ENCODE measurements around the gene CCT6A. TPM values are rescaled to one million over a fixed set of nuclear protein-coding genes. Genes with fewer than 3 reads are reported as not detected.
A peak's percentile ranks its signal among the peaks of the same experiment; 100 is the strongest.

CCT6A gene, protein sequence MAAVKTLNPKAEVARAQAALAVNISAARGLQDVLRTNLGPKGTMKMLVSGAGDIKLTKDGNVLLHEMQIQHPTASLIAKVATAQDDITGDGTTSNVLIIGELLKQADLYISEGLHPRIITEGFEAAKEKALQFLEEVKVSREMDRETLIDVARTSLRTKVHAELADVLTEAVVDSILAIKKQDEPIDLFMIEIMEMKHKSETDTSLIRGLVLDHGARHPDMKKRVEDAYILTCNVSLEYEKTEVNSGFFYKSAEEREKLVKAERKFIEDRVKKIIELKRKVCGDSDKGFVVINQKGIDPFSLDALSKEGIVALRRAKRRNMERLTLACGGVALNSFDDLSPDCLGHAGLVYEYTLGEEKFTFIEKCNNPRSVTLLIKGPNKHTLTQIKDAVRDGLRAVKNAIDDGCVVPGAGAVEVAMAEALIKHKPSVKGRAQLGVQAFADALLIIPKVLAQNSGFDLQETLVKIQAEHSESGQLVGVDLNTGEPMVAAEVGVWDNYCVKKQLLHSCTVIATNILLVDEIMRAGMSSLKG
- 100 to 1,000 TPM in 1 of 7 donors, 10 to 100 TPM in 6; 71.5 to 107 (median 84.9) TPM for total RNA-seq
- polyA plus RNA-seq = 100 to 1,000 TPM; 113 to 139 (median 133) TPM
- long read RNA-seq, donor 1, transcript CCT6A-204 (2 exons, 745 nt) = minor isoform, 5 of 73 reads
- long read RNA-seq, donor 1, transcript CCT6A-201 (14 exons, 2,719 nt) = major isoform, 35 of 73 reads
- long read RNA-seq, donor 1, partial matches to known transcripts = 32 of 73 reads
- long read RNA-seq, donor 1, other reads (novel, unspliced or antisense) = 0 of 73 reads
- long read RNA-seq, donor 2, transcript CCT6A-201 (14 exons, 2,719 nt) = major isoform, 17 of 42 reads
- long read RNA-seq, donor 2, partial matches to known transcripts = 23 of 42 reads
- long read RNA-seq, donor 2, other reads (novel, unspliced or antisense) = 0 of 42 reads

DNA sequence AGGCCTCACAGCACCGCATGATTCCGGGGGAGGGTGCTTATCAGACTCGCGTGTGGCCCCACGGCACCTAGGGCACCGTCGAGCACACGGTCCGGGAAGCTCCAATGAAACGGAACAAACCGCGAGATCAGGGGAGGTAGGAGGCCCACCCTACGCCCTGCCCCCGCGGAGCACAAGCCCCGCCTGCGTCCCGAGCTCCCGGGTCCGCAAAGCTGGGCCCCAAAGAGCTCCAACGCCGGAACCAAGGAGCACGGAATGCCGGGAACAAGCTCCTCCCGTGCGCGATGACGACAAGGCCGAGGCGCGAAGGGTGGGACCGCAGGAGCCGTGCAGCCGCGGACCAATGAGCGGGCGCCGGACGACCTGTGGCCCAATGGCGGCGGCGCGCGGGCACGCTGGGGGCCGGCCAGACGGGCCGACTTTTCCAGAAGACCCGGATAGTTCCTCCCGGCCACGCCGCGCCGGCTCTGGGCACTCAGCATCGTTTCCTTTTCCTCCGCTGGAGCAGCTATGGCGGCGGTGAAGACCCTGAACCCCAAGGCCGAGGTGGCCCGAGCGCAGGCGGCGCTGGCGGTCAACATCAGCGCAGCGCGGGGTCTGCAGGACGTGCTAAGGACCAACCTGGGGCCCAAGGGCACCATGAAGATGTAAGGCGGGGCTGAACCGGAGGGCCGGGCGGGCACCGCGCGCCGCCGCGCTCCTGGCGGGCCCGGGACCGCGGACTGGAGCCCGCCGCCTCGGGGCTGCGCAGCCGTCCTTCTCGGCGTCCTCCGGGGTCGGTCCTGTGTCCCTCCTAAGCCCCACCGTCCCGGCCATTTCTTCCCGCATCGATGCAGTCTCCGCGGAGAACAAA lies at the start of gene CCT6A, which contains the start of gene PSPH:
TSS of gene CCT6A (plus strand) at position 427 of the 853 bp plus-strand sequence. CDS start at position 511, 84 bp downstream.
TSS of gene PSPH (minus strand) at position 106 of the 853 bp plus-strand sequence. CDS start 30,232 bp downstream, outside the sequence.
- Histone ChIP-seq H3K27ac (peak within 1 kb of the TSS; percentile 76 to 94 (median 91)), H3K27me3 (replicated peaks in 1 of 7) (no peaks in the 10 kb centered on the region), H3K9me3 (no peaks in the 10 kb centered on the region), H3K4me1 (peaks cover 12 to 58% (median 47%) of the 10 kb centered on the region in 6 donors), H3K4me3 (peak within 1 kb of the TSS; percentile 69 to 99 (median 84)), H3K36me3 (peaks cover 0 to 39% (median 30%) of the 10 kb centered on the region in 6 donors)
- peak in 2 of 3 donors; percentile 9 to 52 for TF ChIP-seq POLR2A (IDR thresholded peaks at IDR 0.05)
- peak in 1 of 11 experiments; percentile 37 for TF ChIP-seq CTCF (IDR thresholded peaks at IDR 0.05 in 8 of 11, conservative IDR thresholded peaks at IDR 0.05 in 3 of 11)
- peak; percentile 96 to 97 (median 97) for TF ChIP-seq POLR2AphosphoS5 (IDR thresholded peaks at IDR 0.05)
- WGBS, 5 donors = 0 to 2% (median 0%) methylated on average over 18 to 97 of the region's 97 CpGs
- intact Hi-C loops (cut with DNase I; ENCODE audit: low total_unique reads) = loop anchor here (10.0 kb wide), 1 partner anchor 53 kb away; the partner anchor contains the start of gene CHCHD2
- peak; percentile 98 for DNase-seq

DNA sequence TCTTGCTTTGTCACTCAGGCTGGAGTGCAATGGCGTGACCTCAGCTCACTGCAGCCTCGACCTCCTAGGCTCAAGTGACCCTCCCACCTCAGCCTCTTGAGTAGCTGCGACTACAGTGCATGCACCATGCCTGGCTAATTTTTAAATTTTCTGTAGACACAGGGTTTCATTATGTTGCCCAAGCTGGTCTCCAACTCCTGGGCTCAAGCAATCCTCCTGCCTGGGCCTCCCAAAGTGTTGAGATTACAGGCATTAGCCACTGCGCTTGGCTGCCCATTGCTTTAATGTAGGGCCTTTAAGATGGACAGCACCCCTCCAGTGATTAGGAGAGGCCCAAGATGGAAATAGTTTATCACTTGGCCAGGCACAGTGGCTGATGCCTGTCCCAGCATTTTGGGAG lies 47.8 kb upstream of the CCT6A start:
- H3K27ac ChIP-seq = no peak overlapping the region
- intact Hi-C loops (cut with DNase I; ENCODE audit: low total_unique reads) = loop anchor here (5.0 kb wide), 1 partner anchor 69 kb away; no protein-coding TSS in a partner anchor
- H3K36me3 ChIP-seq = peaks cover 0 to 16% (median 0%) of the 10 kb centered on the region in 6 donors
- peaks cover 3 to 23% (median 9%) of the 10 kb centered on the region in 6 donors for H3K4me1 ChIP-seq
- DNase-seq = no peak
- no peak overlapping the region for H3K4me3 ChIP-seq
- H3K9me3 ChIP-seq = no peaks in the 10 kb centered on the region
- TF ChIP-seq POLR2A (IDR thresholded peaks at IDR 0.05) (no peak), POLR2AphosphoS5 (IDR thresholded peaks at IDR 0.05) (no peak), CTCF (IDR thresholded peaks at IDR 0.05 in 8 of 11, conservative IDR thresholded peaks at IDR 0.05 in 3 of 11) (no peak)
- H3K27me3 ChIP-seq (replicated peaks in 1 of 7) = no peaks in the 10 kb centered on the region
- 82 to 90% (median 88%) methylated on average over 4 of the region's 4 CpGs for WGBS, 5 donors

DNA sequence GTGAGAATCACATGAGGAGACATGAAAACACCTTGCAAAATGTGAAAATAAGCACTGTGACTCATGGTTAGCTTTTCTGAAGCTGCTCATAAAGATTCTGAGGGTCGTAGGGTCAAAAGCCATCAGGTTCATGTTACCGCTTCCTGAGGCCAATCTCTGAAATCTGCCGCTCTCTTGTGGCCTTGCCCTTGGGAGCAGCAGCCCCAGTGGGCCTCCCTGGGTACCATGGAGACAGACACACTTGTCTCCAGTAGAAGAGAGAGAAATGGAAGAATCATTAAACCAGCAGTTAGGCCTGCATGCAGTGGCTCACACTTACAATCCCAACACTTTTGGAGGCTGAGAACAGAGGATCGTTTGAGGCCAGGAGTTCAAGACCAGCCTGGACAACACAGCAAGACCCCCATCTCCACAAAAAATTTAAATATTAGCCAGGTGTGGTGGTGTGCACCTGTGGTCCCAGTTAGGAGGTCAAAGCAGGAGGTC lies 44.4 kb upstream of the CCT6A start:
- H3K9me3 ChIP-seq = no peaks in the 10 kb centered on the region
- TF ChIP-seq POLR2A (IDR thresholded peaks at IDR 0.05) = no peak
- TF ChIP-seq CTCF (IDR thresholded peaks at IDR 0.05 in 8 of 11, conservative IDR thresholded peaks at IDR 0.05 in 3 of 11) = no peak
- TF ChIP-seq POLR2AphosphoS5 (IDR thresholded peaks at IDR 0.05) = no peak
- WGBS, 5 donors = 68 to 86% (median 79%) methylated on average over 4 of the region's 4 CpGs
- H3K27me3 ChIP-seq (replicated peaks in 1 of 7) = no peaks in the 10 kb centered on the region
- peaks cover 0 to 5% (median 0%) of the 10 kb centered on the region in 6 donors for H3K4me1 ChIP-seq
- H3K4me3 ChIP-seq = no peak overlapping the region
- H3K36me3 ChIP-seq = peaks cover 0 to 18% (median 0%) of the 10 kb centered on the region in 6 donors
- intact Hi-C loops (cut with DNase I; ENCODE audit: low total_unique reads) = no loop called here
- no peak overlapping the region for H3K27ac ChIP-seq
- peak; percentile 14 for DNase-seq
